ENCODE data around the gene EEPD1.

Gene EEPD1

GRCh38 chr7:36262309-36263094, 109.4 kb downstream of the EEPD1 start:
- in situ Hi-C loops (cut with MboI; ENCODE audit: low sequenced_read_pairs, unreplicated experiment), result no loop called here
- DNase-seq (ENCODE audit: low spot score), result no peak
- TF ChIP-seq CTCF (IDR thresholded peaks at IDR 0.05; ENCODE audit: borderline replicate concordance, control extremely low read depth, extremely low read depth, insufficient read depth, missing control alignments), result no peak

GRCh38 chr7:36263095-36263484, 110.0 kb downstream of the EEPD1 start:
- in situ Hi-C loops (cut with MboI; ENCODE audit: low sequenced_read_pairs, unreplicated experiment), result no loop called here
- no peak for DNase-seq (ENCODE audit: low spot score)
- TF ChIP-seq CTCF (IDR thresholded peaks at IDR 0.05; ENCODE audit: borderline replicate concordance, control extremely low read depth, extremely low read depth, insufficient read depth, missing control alignments), result no peak

GRCh38 chr7:36264123-36264801, 111.2 kb downstream of the EEPD1 start:
- TF ChIP-seq CTCF (IDR thresholded peaks at IDR 0.05; ENCODE audit: borderline replicate concordance, control extremely low read depth, extremely low read depth, insufficient read depth, missing control alignments), result no peak
- DNase-seq (ENCODE audit: low spot score), result peak; percentile 24
- in situ Hi-C loops (cut with MboI; ENCODE audit: low sequenced_read_pairs, unreplicated experiment), result no loop called here

- TF ChIP-seq CTCF (IDR thresholded peaks at IDR 0.05; ENCODE audit: borderline replicate concordance, control extremely low read depth, extremely low read depth, insufficient read depth, missing control alignments), result no peak
- no peak for DNase-seq (ENCODE audit: low spot score)
- in situ Hi-C loops (cut with MboI; ENCODE audit: low sequenced_read_pairs, unreplicated experiment), result no loop called here
Observed at GRCh38 chr7:36264913-36265516, 112.0 kb downstream of the EEPD1 start.

GRCh38 chr7:36265680-36266079, 112.6 kb downstream of the EEPD1 start:
- in situ Hi-C loops (cut with MboI; ENCODE audit: low sequenced_read_pairs, unreplicated experiment), result no loop called here
- no peak for TF ChIP-seq CTCF (IDR thresholded peaks at IDR 0.05; ENCODE audit: borderline replicate concordance, control extremely low read depth, extremely low read depth, insufficient read depth, missing control alignments)
- no peak for DNase-seq (ENCODE audit: low spot score)

- in situ Hi-C loops (cut with MboI; ENCODE audit: low sequenced_read_pairs, unreplicated experiment), result no loop called here
Observed at GRCh38 chr7:36266190-36266589, 113.1 kb downstream of the EEPD1 start.

More at GRCh38 chr7:36266190-36266589, 113.1 kb downstream of the EEPD1 start:
- no peak for TF ChIP-seq CTCF (IDR thresholded peaks at IDR 0.05; ENCODE audit: borderline replicate concordance, control extremely low read depth, extremely low read depth, insufficient read depth, missing control alignments)
- no peak for DNase-seq (ENCODE audit: low spot score)

Measured in GM13976 (cell line).